ENCODE data around the gene TGFBR3L.

TGFBR3L gene

DNA sequence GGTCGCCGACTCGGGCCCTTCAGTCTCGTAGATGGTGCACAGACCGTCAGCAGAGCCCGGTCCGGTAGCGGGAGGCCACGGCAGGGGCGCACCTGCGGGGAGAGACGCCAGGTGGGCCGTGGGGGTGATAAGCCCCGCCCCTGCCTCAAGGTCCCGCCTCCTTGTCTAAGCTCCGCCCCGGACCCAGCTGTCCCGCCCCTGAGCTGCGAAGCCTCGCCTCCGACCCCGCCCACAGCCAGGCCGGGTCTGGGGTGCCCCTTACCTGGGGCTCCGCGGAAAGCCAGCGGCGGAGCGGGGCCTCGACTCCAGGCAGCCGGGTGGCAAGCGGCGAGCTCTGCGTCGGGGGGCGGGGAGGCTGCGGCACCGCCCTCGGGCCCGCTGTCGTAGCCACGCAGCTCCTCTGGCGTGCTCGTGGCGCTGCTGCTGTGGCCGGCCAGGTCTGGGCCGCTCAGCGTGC, 45.1 kb upstream of the TGFBR3L start:
- TF ChIP-seq, protein P1, sequence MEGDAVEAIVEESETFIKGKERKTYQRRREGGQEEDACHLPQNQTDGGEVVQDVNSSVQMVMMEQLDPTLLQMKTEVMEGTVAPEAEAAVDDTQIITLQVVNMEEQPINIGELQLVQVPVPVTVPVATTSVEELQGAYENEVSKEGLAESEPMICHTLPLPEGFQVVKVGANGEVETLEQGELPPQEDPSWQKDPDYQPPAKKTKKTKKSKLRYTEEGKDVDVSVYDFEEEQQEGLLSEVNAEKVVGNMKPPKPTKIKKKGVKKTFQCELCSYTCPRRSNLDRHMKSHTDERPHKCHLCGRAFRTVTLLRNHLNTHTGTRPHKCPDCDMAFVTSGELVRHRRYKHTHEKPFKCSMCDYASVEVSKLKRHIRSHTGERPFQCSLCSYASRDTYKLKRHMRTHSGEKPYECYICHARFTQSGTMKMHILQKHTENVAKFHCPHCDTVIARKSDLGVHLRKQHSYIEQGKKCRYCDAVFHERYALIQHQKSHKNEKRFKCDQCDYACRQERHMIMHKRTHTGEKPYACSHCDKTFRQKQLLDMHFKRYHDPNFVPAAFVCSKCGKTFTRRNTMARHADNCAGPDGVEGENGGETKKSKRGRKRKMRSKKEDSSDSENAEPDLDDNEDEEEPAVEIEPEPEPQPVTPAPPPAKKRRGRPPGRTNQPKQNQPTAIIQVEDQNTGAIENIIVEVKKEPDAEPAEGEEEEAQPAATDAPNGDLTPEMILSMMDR (IDR thresholded peaks at IDR 0.05; ENCODE audit: low read depth, low read length, missing control alignments) = no peak
- peak overlapping the region; percentile 50 for H3K4me3 ChIP-seq (ENCODE audit: low read depth, low read length)
- DNase-seq (ENCODE audit: low read depth) = peak; percentile 22

- peak; percentile 38 for DNase-seq (ENCODE audit: low read depth)
- H3K4me3 ChIP-seq (ENCODE audit: low read depth, low read length) = peak overlapping the region; percentile 50
- TF ChIP-seq, protein P1 (IDR thresholded peaks at IDR 0.05; ENCODE audit: low read depth, low read length, missing control alignments) = no peak
These were observed 44.6 kb upstream of the TGFBR3L start for GRCh38 chr19:7869910-7870511.

GRCh38 chr19:7870571-7871436, 43.8 kb upstream of the TGFBR3L start:
- peak; percentile 64 for DNase-seq (ENCODE audit: low read depth)
- H3K4me3 ChIP-seq (ENCODE audit: low read depth, low read length) = no peak overlapping the region
- TF ChIP-seq, protein P1 (IDR thresholded peaks at IDR 0.05; ENCODE audit: low read depth, low read length, missing control alignments) = no peak

DNA sequence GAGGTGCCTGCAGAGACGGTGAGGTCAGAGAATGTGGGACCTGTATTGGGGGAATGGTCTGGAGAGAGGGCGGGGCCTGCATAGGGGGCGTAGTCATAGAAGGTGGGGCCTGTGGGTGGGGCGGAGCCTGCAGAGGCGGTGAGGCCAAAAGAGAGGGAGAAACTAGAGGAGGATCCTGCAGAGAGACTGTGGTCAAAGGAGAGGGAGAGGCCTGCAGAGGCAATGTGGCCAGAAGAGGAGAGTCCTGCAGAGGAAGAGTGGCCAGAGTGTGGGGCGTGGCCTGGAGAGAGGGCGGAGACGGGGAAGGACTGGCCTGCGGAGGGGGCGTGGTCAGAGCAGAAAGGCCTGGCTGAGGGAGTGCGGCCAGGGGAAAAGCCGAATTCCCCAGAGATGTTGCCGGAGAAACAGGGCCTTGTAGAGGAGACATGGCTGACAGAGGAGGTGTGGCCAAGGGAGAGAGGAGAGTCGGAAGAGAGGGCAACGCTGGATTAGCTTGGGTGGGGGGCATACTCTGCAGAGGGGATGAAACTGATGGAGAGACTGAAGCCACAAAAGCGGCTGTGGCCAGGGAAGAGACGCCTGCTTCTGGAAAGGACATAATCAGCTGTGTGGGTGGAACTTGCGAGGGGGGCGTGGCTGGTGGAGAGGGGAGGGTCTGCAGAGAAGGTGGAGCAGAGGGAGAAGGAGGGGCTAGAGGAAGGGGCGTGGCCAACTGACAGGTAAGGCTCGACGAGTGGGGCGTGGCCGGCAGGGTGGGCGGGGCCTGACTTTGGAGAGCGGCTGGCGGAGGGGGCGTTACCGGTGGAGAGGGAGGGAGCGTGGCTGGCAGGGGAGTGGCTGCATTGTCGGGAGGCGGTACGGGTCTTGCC, 43.0 kb upstream of the TGFBR3L start:
- no peak overlapping the region for H3K4me3 ChIP-seq (ENCODE audit: low read depth, low read length)
- peak; percentile 63 for DNase-seq (ENCODE audit: low read depth)
- TF ChIP-seq, protein P1 (IDR thresholded peaks at IDR 0.05; ENCODE audit: low read depth, low read length, missing control alignments) = no peak

DNA sequence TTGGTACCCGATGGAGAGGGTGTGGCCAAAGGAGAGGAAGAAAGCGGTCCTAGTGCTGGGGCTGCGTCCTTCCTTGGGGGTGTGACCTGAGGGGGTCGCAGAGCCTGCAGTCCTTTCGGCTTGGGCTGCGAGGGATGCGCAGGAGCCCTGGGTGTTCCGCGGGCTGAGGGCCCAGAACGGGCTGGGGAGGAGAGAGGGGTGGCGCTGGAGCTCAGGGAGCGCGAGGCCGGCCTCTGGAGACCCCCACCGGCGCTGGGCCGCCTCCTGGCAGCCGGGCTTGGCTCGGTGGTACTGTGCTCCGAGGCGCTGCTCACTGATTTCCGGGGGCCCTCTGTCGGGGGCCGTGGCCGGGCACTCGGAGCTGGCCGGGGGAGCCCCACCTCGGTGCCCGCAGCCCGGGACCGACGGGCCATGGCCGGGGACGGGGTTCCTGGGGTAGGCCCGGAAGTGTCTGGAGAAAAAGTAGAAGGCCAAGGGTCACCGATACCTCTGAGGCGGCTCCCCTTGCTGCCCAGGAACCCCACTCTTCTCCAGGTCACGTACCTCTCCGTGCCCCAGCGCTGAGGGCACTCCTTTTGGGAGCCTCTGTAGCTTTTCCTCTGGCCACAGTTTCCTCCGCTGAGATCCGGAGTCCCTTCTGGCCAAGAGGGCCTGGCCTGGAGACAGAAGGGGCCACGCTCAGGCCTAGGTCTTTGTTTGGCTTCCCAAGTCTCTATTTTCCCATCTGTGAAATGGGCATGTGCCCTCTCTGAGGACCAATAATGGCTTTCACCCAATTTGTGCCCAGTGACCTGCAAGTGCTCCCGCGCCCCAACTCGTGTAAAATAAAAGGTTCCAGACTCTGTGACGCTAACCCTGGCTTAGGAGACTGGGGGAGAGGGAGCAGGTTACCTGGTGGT, 42.1 kb upstream of the TGFBR3L start:
- DNase-seq (ENCODE audit: low read depth) = no peak
- H3K4me3 ChIP-seq (ENCODE audit: low read depth, low read length) = no peak overlapping the region
- TF ChIP-seq, protein P1 (IDR thresholded peaks at IDR 0.05; ENCODE audit: low read depth, low read length, missing control alignments) = no peak

Data from GM12864 (cell line).